ENCODE measurements around the gene PGAP3.

Gene PGAP3

DNA sequence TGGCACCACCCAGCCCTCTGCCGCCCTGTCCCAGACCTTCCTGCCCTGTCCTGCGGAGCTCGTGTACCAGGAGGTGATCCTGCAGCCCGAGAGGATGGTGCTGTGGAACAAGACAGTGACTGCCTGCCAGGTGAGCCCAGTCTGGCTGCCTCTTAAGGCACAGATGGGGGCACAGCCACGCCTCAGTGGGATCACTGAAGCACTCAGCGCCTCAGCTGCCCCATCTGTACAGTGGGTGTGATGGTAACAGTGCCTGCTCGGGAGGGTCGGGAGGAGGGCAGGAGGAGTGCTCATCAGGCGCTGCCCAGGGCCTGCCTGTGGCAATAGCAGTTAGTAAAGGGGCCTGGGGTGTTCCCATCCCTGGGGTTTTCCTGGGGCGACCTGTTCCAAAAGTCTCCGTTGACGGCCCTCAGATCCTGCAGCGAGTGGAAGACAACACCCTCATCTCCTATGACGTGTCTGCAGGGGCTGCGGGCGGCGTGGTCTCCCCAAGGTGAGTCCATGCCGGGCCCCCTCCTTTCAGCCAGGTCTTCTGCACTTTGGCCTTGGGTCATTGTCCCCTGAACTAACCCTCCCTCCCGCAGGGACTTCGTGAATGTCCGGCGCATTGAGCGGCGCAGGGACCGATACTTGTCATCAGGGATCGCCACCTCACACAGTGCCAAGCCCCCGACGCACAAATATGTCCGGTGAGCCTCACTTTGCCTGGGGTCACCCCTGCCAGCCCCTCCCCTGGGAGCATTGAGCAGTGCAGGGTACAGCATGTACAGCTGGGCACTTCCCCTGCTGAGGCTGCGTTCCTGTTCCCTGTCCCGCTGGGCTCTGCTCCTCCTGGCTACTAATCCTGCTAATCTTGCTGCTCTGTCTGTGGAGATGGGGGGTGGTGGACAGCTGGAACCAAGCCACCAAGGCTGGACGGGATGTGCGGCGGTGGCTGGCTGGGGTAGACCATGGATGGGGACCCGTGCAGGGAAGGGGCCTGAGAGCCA, 27.2 kb downstream of the PGAP3 start:
- peak overlapping the region in 1 of 2 donors; percentile 43 for H3K27ac ChIP-seq
- H3K4me3 ChIP-seq: no peak overlapping the region
- no peak for TF ChIP-seq CTCF (IDR thresholded peaks at IDR 0.05)
- no peak for DNase-seq (ENCODE audit: low spot score)

DNA sequence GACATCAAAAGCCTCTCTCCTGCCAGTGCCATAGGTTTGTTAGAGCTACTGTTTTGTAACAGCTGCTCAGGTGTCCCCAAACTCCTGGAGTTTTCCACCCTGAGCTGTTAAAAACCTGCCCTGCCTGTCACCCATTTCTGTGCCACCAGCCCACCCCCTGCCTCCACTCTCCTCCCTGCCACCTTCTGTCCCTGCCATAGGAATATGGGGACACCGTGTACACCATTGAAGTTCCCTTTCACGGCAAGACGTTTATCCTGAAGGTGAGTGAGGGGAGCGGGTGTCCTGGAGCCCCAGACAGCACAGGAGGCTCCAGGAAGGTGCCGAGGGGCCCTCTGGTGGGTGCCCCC, 27.9 kb downstream of the PGAP3 start:
- DNase-seq (ENCODE audit: low spot score): no peak
- no peak overlapping the region for H3K4me3 ChIP-seq
- H3K27ac ChIP-seq: peak overlapping the region in 1 of 2 donors; percentile 43
- no peak for TF ChIP-seq CTCF (IDR thresholded peaks at IDR 0.05)

DNA sequence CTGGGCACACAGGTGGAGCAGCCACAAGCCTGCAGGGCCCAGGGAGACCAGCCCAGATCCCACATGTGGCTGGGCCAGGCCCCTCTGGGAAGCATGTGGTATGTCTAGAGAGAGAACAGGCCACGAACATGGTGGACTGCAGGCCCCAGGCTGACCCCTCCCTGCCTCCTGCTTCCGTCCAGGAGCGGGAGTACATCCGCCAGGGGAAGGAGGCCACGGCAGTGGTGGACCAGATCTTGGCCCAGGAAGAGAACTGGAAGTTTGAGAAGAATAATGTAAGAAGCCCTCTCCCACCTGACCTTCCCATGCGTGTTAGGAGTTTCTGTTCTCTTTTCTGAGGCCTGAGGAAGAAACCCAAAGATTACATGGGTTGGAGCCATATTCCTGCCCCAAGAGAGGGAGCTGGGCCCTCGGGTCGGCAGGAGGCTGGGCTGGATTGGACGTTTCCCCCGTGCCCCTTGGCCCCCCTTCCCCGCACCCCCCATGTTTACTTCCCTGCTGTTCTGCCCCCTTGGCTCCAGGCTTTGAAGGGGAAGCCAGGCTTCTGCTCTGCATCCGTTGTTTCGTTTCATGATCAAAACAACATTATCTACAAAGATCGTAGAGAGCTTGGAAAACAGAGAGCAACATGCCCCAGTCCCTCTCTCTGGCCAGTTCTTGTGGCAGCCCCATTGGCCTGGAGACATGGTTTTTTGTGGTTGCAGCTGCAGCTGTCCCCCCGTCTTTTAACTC, 28.4 kb downstream of the PGAP3 start:
- TF ChIP-seq CTCF (IDR thresholded peaks at IDR 0.05): no peak
- H3K4me3 ChIP-seq: no peak overlapping the region
- H3K27ac ChIP-seq: peak overlapping the region in 1 of 2 donors; percentile 43
- DNase-seq (ENCODE audit: low spot score): no peak

GRCh38 chr17:39658760-39659159, 29.1 kb downstream of the PGAP3 start:
- Histone ChIP-seq H3K27ac (peak overlapping the region in 1 of 2 donors; percentile 43), H3K4me3 (no peak overlapping the region)
- DNase-seq (ENCODE audit: low spot score): no peak
- no peak for TF ChIP-seq CTCF (IDR thresholded peaks at IDR 0.05)

- TF ChIP-seq CTCF (IDR thresholded peaks at IDR 0.05): no peak
- H3K27ac ChIP-seq: no peak overlapping the region
- no peak for DNase-seq (ENCODE audit: low spot score)
- no peak overlapping the region for H3K4me3 ChIP-seq
These were observed 29.5 kb downstream of the PGAP3 start for GRCh38 chr17:39658346-39658745.

GRCh38 chr17:39655105-39655504, 32.8 kb downstream of the PGAP3 start:
- TF ChIP-seq CTCF (IDR thresholded peaks at IDR 0.05): no peak
- no peak overlapping the region for H3K4me3 ChIP-seq

More at GRCh38 chr17:39655105-39655504, 32.8 kb downstream of the PGAP3 start:
- no peak for DNase-seq (ENCODE audit: low spot score)
- no peak overlapping the region for H3K27ac ChIP-seq

Data from coronary artery (tissue), 2 donors.